HEK293 (cell line): ENCODE measurements around the gene STYK1.

Experiments
- CTCF ChIA-PET: fragments of 350-600 bp; formaldehyde crosslinking; extraction: SDS; loops from one replicate; lab custom pipeline; 2021; ENCODE audit warnings: antibody characterized with exemption; lab: Yijun Ruan, JAX
- POLR2A ChIA-PET: fragments of 300-600 bp; formaldehyde crosslinking; extraction: SDS; loops from one replicate; lab custom pipeline; 2020; ENCODE audit warnings: antibody characterized with exemption, inconsistent platforms; lab: Yijun Ruan, JAX
- H3K27ac ChIP-seq: fragments of 200-500 bp; sonication (Bioruptor generic); 2 replicates; pipeline ENCODE4 v1.5.1; 2014; ENCODE audit warnings: low read depth, low read length, control low read depth, inconsistent platforms; ENCODE audit errors: extremely low read depth
- H3K36me3 ChIP-seq, 2 experiments: fragments of 200-500 bp in 1 of 2; sonication (Bioruptor generic) in 1 of 2; 1 replicate in 1 of 2; 2 replicates in 1 of 2; pipeline ENCODE4 v1.5.1; 2014 to 2017; ENCODE audit warnings: inconsistent platforms in 2 of 2, low read length in 2 of 2; ENCODE audit not compliant: control insufficient read depth in 2 of 2, insufficient read depth in 1 of 2
- H3K4me1 ChIP-seq: fragments of 200-500 bp; sonication (Bioruptor generic); 2 replicates; pipeline ENCODE4 v1.5.1; 2014; ENCODE audit warnings: mild to moderate bottlenecking, low read length, inconsistent platforms; ENCODE audit not compliant: control insufficient read depth, insufficient read depth
- H3K4me3 ChIP-seq: 2 replicates; pipeline ENCODE4 v1.5.1; 2011; ENCODE audit warnings: low read depth, mild to moderate bottlenecking, control low read depth, low read length, moderate library complexity
- H3K9me3 ChIP-seq: fragments of 200-500 bp; sonication (Bioruptor generic); 2 replicates; pipeline ENCODE4 v1.5.1; 2014; ENCODE audit warnings: low read depth, low read length, inconsistent platforms; ENCODE audit not compliant: control insufficient read depth, insufficient read depth
- GFI1B ChIP-seq: fragments of 450-650 bp; formaldehyde crosslinking; IDR thresholded peaks from 2 replicates; pipeline ENCODE4 v1.5.1; 2016; ENCODE audit warnings: missing biosample characterization, missing genetic modification characterization
- MEIS1 ChIP-seq: sonication (generic); formaldehyde crosslinking; IDR thresholded peaks from 2 replicates; pipeline ENCODE4 v1.8.1; 2022; ENCODE audit warnings: missing genetic modification reagents, mild to moderate bottlenecking, borderline replicate concordance
- MYNN ChIP-seq: fragments of 450-650 bp; formaldehyde crosslinking; IDR thresholded peaks from 2 replicates; pipeline ENCODE4 v1.5.1; 2016; ENCODE audit warnings: missing biosample characterization, missing genetic modification characterization, borderline replicate concordance
- WT1 ChIP-seq: fragments of 450-650 bp; formaldehyde crosslinking; IDR thresholded peaks from 2 replicates; pipeline ENCODE4 v1.5.1; 2016; ENCODE audit warnings: missing biosample characterization, missing genetic modification characterization
- ZEB2 ChIP-seq: fragments of 450-650 bp; formaldehyde crosslinking; IDR thresholded peaks from 2 replicates; pipeline ENCODE4 v1.5.1; 2016; ENCODE audit warnings: missing biosample characterization, missing genetic modification characterization
- ZNF132 ChIP-seq: fragments of 450-650 bp; formaldehyde crosslinking; IDR thresholded peaks from 2 replicates; pipeline ENCODE4 v1.5.1; 2017; ENCODE audit warnings: missing biosample characterization, missing genetic modification characterization, borderline replicate concordance
- ZNF202 ChIP-seq: fragments of 450-650 bp; formaldehyde crosslinking; IDR thresholded peaks from 2 replicates; pipeline ENCODE4 v1.5.1; 2016; ENCODE audit warnings: missing biosample characterization, missing genetic modification characterization, borderline replicate concordance
- ZNF248 ChIP-seq: fragments of 450-650 bp; formaldehyde crosslinking; IDR thresholded peaks from 2 replicates; pipeline ENCODE4 v1.5.1; 2017; ENCODE audit warnings: missing biosample characterization, missing genetic modification characterization
- ZNF274 ChIP-seq, 2 experiments: fragments of 200-500 bp in 1 of 2; fragments of 450-650 bp in 1 of 2; sonication (Bioruptor generic) in 1 of 2; formaldehyde crosslinking in 1 of 2; IDR thresholded peaks; 2 replicates each; pipeline versions ENCODE4 v1.5.1 to v1.6.1; 2014 to 2016; ENCODE audit warnings: borderline replicate concordance in 1 of 2, inconsistent platforms in 1 of 2, low read length in 1 of 2, missing biosample characterization in 1 of 2, missing genetic modification characterization in 1 of 2
- ZNF416 ChIP-seq: fragments of 450-650 bp; formaldehyde crosslinking; IDR thresholded peaks from 2 replicates; pipeline ENCODE4 v1.5.1; 2016; ENCODE audit warnings: missing biosample characterization, missing genetic modification characterization
- ZNF654 ChIP-seq: fragments of 450-650 bp; formaldehyde crosslinking; IDR thresholded peaks from 2 replicates; pipeline ENCODE4 v1.5.1; 2016; ENCODE audit warnings: low read depth, missing biosample characterization, missing genetic modification characterization
- ZNF777 ChIP-seq: fragments of 450-650 bp; formaldehyde crosslinking; IDR thresholded peaks from 2 replicates; pipeline ENCODE4 v1.5.1; 2017; ENCODE audit warnings: missing biosample characterization, missing genetic modification characterization, borderline replicate concordance
- ZNF792 ChIP-seq: fragments of 450-650 bp; formaldehyde crosslinking; IDR thresholded peaks from 2 replicates; pipeline ENCODE4 v1.5.1; 2016; ENCODE audit warnings: missing biosample characterization, missing genetic modification characterization
- TF ChIP-seq, protein P1 (sequence below): fragments of 450-650 bp; formaldehyde crosslinking; conservative IDR thresholded peaks from 2 replicates; pipeline ENCODE4 v1.5.1; 2016; ENCODE audit warnings: low read depth, missing biosample characterization, missing genetic modification characterization
- TF ChIP-seq, protein P2 (sequence below): fragments of 450-650 bp; formaldehyde crosslinking; conservative IDR thresholded peaks from 2 replicates; pipeline ENCODE4 v1.5.1; 2016; ENCODE audit warnings: low read depth, missing biosample characterization, missing genetic modification characterization
- TF ChIP-seq, protein P3 (sequence below): fragments of 450-650 bp; formaldehyde crosslinking; IDR thresholded peaks from 2 replicates; pipeline ENCODE4 v1.5.1; 2016; ENCODE audit warnings: missing biosample characterization, missing genetic modification characterization, borderline replicate concordance
- TF ChIP-seq, protein P4 (sequence below): fragments of 450-650 bp; formaldehyde crosslinking; IDR thresholded peaks from 2 replicates; pipeline ENCODE4 v1.5.1; 2016; ENCODE audit warnings: missing biosample characterization, missing genetic modification characterization
- TF ChIP-seq, protein P5 (sequence below): fragments of 450-650 bp; formaldehyde crosslinking; IDR thresholded peaks from 2 replicates; pipeline ENCODE4 v1.5.1; 2016; ENCODE audit warnings: missing biosample characterization, missing genetic modification characterization

Gene STYK1

DNA sequence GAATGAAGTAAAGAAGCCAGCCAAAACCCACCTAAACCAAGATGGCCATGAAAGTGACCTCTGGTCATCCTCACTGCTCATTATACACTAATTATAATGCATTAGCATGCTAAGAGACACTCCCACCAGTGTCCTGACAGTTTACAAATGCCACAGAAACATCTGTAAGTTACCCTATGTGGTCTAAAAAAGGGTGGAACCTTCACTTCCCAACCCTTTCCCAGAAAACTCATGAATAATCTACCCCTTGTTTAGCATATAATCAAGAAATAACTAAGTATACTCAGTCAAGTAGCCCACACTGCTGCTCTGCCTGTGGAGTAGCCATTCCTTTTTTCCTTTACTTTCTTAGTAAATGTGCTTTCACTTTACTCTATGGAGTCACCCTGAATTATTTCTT is 19.8 kb downstream of the STYK1 start (continued):
- TF ChIP-seq ZNF792 (tag by site-specific recombination) (no peak), MYNN (tag by site-specific recombination) (no peak)

DNA sequence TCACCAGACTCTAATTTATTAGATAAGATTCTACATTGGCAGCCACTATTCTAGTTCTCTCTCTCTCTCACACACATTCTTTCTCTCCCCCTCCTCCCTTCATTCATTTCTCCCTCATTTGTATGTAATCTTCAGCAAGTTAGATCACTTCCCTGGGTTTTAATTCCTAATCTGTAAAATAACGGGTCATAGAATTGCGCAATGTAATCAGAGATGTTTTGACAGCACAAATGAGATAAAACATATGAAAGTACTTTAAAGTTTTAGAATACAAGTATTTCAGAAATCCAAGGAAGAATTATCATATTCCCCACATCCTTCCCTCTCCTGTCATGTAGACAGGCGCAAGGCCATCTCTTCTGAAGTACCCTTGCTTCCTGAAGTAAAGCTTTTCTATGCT is 21.7 kb downstream of the STYK1 start:
- POLR2A ChIA-PET, result no interaction called here
- 0 out of 2 replicates have a peak, but pooled peaks cover 2% of the 10 kb centered on the region for H3K4me1 ChIP-seq
- H3K9me3 ChIP-seq, result no peaks in the 10 kb centered on the region
- no peak overlapping the region for H3K4me3 ChIP-seq
- CTCF ChIA-PET, result no interaction called here
- no peak overlapping the region for H3K27ac ChIP-seq
- H3K36me3 ChIP-seq, result no peaks in the 10 kb centered on the region
- TF ChIP-seq ZNF248 (tag by site-specific recombination) (no peak), ZNF202 (no peak), ZEB2 (tag by site-specific recombination) (no peak), ZNF132 (tag by site-specific recombination) (no peak), ZNF654 (no peak), MYNN (tag by site-specific recombination) (no peak), MEIS1 (CRISPR knock-in tag) (no peak), WT1 (tag by site-specific recombination) (no peak), ZNF777 (no peak), ZNF416 (tag by site-specific recombination) (no peak), GFI1B (tag by site-specific recombination) (no peak), ZNF274 (IDR thresholded peaks at IDR 0.05; ENCODE audit: low read length) (no peak), ZNF274 (tag by site-specific recombination; IDR thresholded peaks at IDR 0.05; ENCODE audit: borderline replicate concordance) (no peak)
- TF ChIP-seq, protein P1, sequence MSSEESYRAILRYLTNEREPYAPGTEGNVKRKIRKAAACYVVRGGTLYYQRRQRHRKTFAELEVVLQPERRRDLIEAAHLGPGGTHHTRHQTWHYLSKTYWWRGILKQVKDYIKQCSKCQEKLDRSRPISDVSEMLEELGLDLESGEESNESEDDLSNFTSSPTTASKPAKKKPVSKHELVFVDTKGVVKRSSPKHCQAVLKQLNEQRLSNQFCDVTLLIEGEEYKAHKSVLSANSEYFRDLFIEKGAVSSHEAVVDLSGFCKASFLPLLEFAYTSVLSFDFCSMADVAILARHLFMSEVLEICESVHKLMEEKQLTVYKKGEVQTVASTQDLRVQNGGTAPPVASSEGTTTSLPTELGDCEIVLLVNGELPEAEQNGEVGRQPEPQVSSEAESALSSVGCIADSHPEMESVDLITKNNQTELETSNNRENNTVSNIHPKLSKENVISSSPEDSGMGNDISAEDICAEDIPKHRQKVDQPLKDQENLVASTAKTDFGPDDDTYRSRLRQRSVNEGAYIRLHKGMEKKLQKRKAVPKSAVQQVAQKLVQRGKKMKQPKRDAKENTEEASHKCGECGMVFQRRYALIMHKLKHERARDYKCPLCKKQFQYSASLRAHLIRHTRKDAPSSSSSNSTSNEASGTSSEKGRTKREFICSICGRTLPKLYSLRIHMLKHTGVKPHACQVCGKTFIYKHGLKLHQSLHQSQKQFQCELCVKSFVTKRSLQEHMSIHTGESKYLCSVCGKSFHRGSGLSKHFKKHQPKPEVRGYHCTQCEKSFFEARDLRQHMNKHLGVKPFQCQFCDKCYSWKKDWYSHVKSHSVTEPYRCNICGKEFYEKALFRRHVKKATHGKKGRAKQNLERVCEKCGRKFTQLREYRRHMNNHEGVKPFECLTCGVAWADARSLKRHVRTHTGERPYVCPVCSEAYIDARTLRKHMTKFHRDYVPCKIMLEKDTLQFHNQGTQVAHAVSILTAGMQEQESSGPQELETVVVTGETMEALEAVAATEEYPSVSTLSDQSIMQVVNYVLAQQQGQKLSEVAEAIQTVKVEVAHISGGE (tag by site-specific recombination), result no peak
- TF ChIP-seq, protein P2, sequence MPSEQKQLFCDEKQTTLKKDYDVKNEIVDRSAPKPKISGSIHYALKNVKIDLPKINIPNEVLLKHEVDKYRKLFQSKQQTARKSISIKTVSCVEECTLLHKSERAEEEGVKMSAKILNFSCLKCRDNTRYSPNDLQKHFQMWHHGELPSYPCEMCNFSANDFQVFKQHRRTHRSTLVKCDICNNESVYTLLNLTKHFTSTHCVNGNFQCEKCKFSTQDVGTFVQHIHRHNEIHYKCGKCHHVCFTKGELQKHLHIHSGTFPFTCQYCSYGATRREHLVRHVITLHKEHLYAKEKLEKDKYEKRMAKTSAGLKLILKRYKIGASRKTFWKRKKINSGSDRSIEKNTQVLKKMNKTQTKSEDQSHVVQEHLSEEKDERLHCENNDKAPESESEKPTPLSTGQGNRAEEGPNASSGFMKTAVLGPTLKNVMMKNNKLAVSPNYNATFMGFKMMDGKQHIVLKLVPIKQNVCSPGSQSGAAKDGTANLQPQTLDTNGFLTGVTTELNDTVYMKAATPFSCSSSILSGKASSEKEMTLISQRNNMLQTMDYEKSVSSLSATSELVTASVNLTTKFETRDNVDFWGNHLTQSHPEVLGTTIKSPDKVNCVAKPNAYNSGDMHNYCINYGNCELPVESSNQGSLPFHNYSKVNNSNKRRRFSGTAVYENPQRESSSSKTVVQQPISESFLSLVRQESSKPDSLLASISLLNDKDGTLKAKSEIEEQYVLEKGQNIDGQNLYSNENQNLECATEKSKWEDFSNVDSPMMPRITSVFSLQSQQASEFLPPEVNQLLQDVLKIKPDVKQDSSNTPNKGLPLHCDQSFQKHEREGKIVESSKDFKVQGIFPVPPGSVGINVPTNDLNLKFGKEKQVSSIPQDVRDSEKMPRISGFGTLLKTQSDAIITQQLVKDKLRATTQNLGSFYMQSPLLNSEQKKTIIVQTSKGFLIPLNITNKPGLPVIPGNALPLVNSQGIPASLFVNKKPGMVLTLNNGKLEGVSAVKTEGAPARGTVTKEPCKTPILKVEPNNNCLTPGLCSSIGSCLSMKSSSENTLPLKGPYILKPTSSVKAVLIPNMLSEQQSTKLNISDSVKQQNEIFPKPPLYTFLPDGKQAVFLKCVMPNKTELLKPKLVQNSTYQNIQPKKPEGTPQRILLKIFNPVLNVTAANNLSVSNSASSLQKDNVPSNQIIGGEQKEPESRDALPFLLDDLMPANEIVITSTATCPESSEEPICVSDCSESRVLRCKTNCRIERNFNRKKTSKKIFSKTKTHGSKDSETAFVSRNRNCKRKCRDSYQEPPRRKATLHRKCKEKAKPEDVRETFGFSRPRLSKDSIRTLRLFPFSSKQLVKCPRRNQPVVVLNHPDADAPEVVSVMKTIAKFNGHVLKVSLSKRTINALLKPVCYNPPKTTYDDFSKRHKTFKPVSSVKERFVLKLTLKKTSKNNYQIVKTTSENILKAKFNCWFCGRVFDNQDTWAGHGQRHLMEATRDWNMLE (tag by site-specific recombination), result no peak
- TF ChIP-seq, protein P3, sequence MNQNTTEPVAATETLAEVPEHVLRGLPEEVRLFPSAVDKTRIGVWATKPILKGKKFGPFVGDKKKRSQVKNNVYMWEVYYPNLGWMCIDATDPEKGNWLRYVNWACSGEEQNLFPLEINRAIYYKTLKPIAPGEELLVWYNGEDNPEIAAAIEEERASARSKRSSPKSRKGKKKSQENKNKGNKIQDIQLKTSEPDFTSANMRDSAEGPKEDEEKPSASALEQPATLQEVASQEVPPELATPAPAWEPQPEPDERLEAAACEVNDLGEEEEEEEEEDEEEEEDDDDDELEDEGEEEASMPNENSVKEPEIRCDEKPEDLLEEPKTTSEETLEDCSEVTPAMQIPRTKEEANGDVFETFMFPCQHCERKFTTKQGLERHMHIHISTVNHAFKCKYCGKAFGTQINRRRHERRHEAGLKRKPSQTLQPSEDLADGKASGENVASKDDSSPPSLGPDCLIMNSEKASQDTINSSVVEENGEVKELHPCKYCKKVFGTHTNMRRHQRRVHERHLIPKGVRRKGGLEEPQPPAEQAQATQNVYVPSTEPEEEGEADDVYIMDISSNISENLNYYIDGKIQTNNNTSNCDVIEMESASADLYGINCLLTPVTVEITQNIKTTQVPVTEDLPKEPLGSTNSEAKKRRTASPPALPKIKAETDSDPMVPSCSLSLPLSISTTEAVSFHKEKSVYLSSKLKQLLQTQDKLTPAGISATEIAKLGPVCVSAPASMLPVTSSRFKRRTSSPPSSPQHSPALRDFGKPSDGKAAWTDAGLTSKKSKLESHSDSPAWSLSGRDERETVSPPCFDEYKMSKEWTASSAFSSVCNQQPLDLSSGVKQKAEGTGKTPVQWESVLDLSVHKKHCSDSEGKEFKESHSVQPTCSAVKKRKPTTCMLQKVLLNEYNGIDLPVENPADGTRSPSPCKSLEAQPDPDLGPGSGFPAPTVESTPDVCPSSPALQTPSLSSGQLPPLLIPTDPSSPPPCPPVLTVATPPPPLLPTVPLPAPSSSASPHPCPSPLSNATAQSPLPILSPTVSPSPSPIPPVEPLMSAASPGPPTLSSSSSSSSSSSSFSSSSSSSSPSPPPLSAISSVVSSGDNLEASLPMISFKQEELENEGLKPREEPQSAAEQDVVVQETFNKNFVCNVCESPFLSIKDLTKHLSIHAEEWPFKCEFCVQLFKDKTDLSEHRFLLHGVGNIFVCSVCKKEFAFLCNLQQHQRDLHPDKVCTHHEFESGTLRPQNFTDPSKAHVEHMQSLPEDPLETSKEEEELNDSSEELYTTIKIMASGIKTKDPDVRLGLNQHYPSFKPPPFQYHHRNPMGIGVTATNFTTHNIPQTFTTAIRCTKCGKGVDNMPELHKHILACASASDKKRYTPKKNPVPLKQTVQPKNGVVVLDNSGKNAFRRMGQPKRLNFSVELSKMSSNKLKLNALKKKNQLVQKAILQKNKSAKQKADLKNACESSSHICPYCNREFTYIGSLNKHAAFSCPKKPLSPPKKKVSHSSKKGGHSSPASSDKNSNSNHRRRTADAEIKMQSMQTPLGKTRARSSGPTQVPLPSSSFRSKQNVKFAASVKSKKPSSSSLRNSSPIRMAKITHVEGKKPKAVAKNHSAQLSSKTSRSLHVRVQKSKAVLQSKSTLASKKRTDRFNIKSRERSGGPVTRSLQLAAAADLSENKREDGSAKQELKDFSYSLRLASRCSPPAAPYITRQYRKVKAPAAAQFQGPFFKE (tag by site-specific recombination), result no peak
- TF ChIP-seq, protein P4, sequence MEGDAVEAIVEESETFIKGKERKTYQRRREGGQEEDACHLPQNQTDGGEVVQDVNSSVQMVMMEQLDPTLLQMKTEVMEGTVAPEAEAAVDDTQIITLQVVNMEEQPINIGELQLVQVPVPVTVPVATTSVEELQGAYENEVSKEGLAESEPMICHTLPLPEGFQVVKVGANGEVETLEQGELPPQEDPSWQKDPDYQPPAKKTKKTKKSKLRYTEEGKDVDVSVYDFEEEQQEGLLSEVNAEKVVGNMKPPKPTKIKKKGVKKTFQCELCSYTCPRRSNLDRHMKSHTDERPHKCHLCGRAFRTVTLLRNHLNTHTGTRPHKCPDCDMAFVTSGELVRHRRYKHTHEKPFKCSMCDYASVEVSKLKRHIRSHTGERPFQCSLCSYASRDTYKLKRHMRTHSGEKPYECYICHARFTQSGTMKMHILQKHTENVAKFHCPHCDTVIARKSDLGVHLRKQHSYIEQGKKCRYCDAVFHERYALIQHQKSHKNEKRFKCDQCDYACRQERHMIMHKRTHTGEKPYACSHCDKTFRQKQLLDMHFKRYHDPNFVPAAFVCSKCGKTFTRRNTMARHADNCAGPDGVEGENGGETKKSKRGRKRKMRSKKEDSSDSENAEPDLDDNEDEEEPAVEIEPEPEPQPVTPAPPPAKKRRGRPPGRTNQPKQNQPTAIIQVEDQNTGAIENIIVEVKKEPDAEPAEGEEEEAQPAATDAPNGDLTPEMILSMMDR (tag by site-specific recombination), result no peak
- TF ChIP-seq, protein P5, sequence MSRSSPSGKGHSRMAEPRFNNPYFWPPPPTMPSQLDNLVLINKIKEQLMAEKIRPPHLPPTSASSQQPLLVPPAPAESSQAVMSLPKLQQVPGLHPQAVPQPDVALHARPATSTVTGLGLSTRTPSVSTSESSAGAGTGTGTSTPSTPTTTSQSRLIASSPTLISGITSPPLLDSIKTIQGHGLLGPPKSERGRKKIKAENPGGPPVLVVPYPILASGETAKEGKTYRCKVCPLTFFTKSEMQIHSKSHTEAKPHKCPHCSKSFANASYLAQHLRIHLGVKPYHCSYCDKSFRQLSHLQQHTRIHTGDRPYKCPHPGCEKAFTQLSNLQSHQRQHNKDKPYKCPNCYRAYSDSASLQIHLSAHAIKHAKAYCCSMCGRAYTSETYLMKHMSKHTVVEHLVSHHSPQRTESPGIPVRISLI, result no peak
